GM12878 (cell line): ENCODE data around the gene HIVEP3. TPM values are rescaled to one million over a fixed set of nuclear protein-coding genes. Genes with fewer than 3 reads are reported as not detected.

ENCODE experiments used
- ATAC-seq: fragments of 200-7000 bp; cut with Tn5 transposase; 3 replicates; pipeline ENCODE4 v1.9.1; 2020; ENCODE audit warnings: mild to moderate bottlenecking, moderate library complexity
- BruUV-seq: library from RNA; stranded (reverse); fragments of 400-500 nt; replicated peaks from 2 replicates; lab custom pipeline; 2021; lab: Mats Ljungman, UMichigan
- CTCF ChIA-PET: fragments of 300-600 bp; sonication (Branson Sonifier 250); formaldehyde crosslinking; extraction: SDS; loops from one replicate; lab custom pipeline; 2021; ENCODE audit warnings: inconsistent platforms; lab: Yijun Ruan, JAX
- POLR2A ChIA-PET: fragments of 350-600 bp; formaldehyde crosslinking; extraction: SDS; loops from one replicate; lab custom pipeline; 2021; ENCODE audit warnings: inconsistent platforms; lab: Charles Lee
- RAD21 ChIA-PET: fragments of 300-600 bp; sonication (Branson Sonifier 250); formaldehyde crosslinking; loops from one replicate; lab custom pipeline; 2023; ENCODE audit warnings: antibody characterized with exemption; ENCODE audit not compliant: unreplicated experiment; lab: Charles Lee
- SMC1A ChIA-PET: fragments of 300-600 bp; sonication (Branson Sonifier 250); formaldehyde crosslinking; loops from one replicate; lab custom pipeline; 2023; ENCODE audit not compliant: unreplicated experiment, uncharacterized antibody; lab: Charles Lee
- DNase-seq: peaks from one replicate; pipeline ENCODE4 v3.0.0-alpha.2; 2011; ENCODE audit warnings: low read depth, low spot score
- FAIRE-seq: peaks from 3 replicates; lab custom pipeline; 2011; peaks lifted over from hg19 to GRCh38; lab: Jason Lieb, UNC
- H2AFZ ChIP-seq: 2 replicates; pipeline ENCODE4 v1.6.0; 2011; ENCODE audit warnings: low read depth, low read length, control low read depth; ENCODE audit not compliant: control insufficient read depth
- H3K27ac ChIP-seq: 2 replicates; pipeline ENCODE4 v1.5.1; 2011; ENCODE audit warnings: control low read depth; ENCODE audit not compliant: control insufficient read depth, insufficient read depth
- H3K27me3 ChIP-seq, 2 experiments: replicated peaks in 1 of 2; 2 replicates each; pipeline versions ENCODE4 v1.6.0 to v1.6.1; 2011; ENCODE audit warnings: low read length in 1 of 2; ENCODE audit not compliant: control insufficient read depth in 2 of 2, insufficient read depth in 2 of 2
- H3K36me3 ChIP-seq, 2 experiments: 2 replicates each; pipeline ENCODE4 v1.5.1; 2011; ENCODE audit warnings: low read length in 1 of 2; ENCODE audit not compliant: control insufficient read depth in 2 of 2, insufficient read depth in 2 of 2
- H3K4me1 ChIP-seq: 2 replicates; pipeline ENCODE4 v1.6.1; 2011; ENCODE audit warnings: mild to moderate bottlenecking, low read length, moderate library complexity, mixed read lengths; ENCODE audit not compliant: control insufficient read depth, insufficient read depth
- H3K4me2 ChIP-seq: 2 replicates; pipeline ENCODE4 v1.6.0; 2011; ENCODE audit warnings: control low read depth; ENCODE audit not compliant: control insufficient read depth, insufficient read depth
- H3K4me3 ChIP-seq: fragments of 200-600 bp; sonication (generic); 2 replicates; pipeline ENCODE4 v1.5.1; 2016
- H3K79me2 ChIP-seq: 2 replicates; pipeline ENCODE4 v1.6.0; 2011; ENCODE audit warnings: low read length; ENCODE audit not compliant: control insufficient read depth, insufficient read depth
- H3K9ac ChIP-seq: 2 replicates; pipeline ENCODE4 v1.8.0; 2011; ENCODE audit warnings: low read length, control low read depth, mixed read lengths; ENCODE audit not compliant: control insufficient read depth, insufficient read depth
- H3K9me3 ChIP-seq: replicated peaks from 3 replicates; pipeline ENCODE4 v1.5.1; 2011; ENCODE audit warnings: mild to moderate bottlenecking, low read length; ENCODE audit not compliant: control insufficient read depth, insufficient read depth
- H4K20me1 ChIP-seq: 2 replicates; pipeline ENCODE4 v1.6.0; 2011; ENCODE audit not compliant: control insufficient read depth, insufficient read depth
- ATF7 ChIP-seq: fragments of 450-650 bp; IDR thresholded peaks from 2 replicates; pipeline ENCODE4 v1.6.1; 2016; ENCODE audit warnings: low read depth, mild to moderate bottlenecking
- E2F8 ChIP-seq: fragments of 450-650 bp; IDR thresholded peaks from 2 replicates; pipeline ENCODE4 v1.6.1; 2018; ENCODE audit warnings: mild to moderate bottlenecking, low read depth, moderate library complexity; ENCODE audit not compliant: partially characterized antibody
- HCFC1 ChIP-seq: fragments of 150-350 bp; IDR thresholded peaks from 2 replicates; pipeline ENCODE4 v1.6.1; 2014; ENCODE audit warnings: low read length
- MXI1 ChIP-seq: fragments of 150-350 bp; IDR thresholded peaks from 2 replicates; pipeline ENCODE4 v1.6.1; 2011; ENCODE audit warnings: low read depth, mild to moderate bottlenecking, inconsistent platforms, low read length, improper control_type of control experiment
- PAX5 ChIP-seq: IDR thresholded peaks from 2 replicates; pipeline ENCODE4 v1.6.1; 2011; ENCODE audit warnings: low read depth, low read length, borderline replicate concordance
- RB1 ChIP-seq: fragments of 450-650 bp; formaldehyde crosslinking; IDR thresholded peaks from 2 replicates; pipeline ENCODE4 v1.6.1; 2017; ENCODE audit warnings: mild to moderate bottlenecking, borderline replicate concordance
- SIN3A ChIP-seq: IDR thresholded peaks from 2 replicates; pipeline ENCODE4 v1.6.1; 2012; ENCODE audit warnings: low read depth, low read length, improper control_type of control experiment
- WGBS: methylation state at CpG from one replicate; pipeline ENCODE4 v1.1.6; 2016; ENCODE audit warnings: low lambda C conversion rate; ENCODE audit not compliant: insufficient replicate concordance, insufficient coverage; ENCODE audit errors: missing lambda C conversion rate; 5-methylcytosine and 5-hydroxymethylcytosine counted together
- in situ Hi-C: fragments of 300-500 bp; cut with MboI; formaldehyde crosslinking; loops from 9 replicates; pipeline ENCODE4 v1.14.3; 2018; ENCODE audit warnings: mixed read lengths
- intact Hi-C: fragments of 100-400 bp; cut with micrococcal nuclease; formaldehyde crosslinking; loops from one replicate; pipeline ENCODE4 v1.14.2; 2022; ENCODE audit not compliant: unreplicated experiment
- polyA plus RNA-seq, 11 experiments: library from polyadenylated mRNA; depleted of rRNA in 4 of 11; unstranded in 6 of 11; stranded (reverse) in 5 of 11; fragments of >200 nt; fragmentation: Nextera tagmentation in 4 of 11; fragmentation: Illumina TruSeq in 1 of 11; extraction: Ambion mirVana in 4 of 11; extraction: Trizol in 1 of 11; gene quantifications; 1 replicate in 1 of 11; 2 replicates in 10 of 11; pipeline versions ENCODE4 v1.2.1 to v1.2.3, GENCODE V29; 2011 to 2016; ENCODE audit warnings: inconsistent platforms in 2 of 11, missing spikeins in 2 of 11, low read depth in 1 of 11
- total RNA-seq, 4 experiments: library from RNA; depleted of rRNA in 3 of 4; stranded (reverse); fragments of >200 nt in 3 of 4; fragmentation: Illumina TruSeq in 1 of 4; extraction: Trizol in 1 of 4; gene quantifications; 2 replicates each; pipeline versions ENCODE4 v1.2.1 to v1.2.3, GENCODE V29; 2013 to 2021

HIVEP3 gene
- total and polyA plus RNA-seq, 10 of the 15 experiments (the other 5 are each of a cell fraction or from before 2014, with no cell fraction given): 1.8 to 13.6 (median 3.8) TPM

DNA sequence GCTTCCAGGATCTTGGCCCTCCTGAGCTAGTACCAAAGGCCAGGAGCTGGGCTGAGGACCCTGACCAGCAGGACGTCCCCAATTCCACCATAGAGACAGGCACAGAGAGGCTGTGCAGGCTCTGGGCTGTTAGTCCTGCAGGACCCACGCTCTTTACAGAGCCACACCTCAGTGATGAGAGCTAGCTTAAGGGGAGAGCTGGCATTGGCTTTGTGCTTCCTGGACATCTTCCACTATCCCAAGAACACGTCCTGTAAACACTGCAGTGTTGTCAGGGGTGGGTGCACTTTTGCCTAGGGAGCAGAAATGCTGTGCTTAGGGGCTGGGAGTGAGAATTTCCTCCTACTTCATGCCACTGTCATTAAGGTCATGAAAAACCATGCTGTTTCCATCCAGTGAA lies 342.5 kb downstream of the HIVEP3 start:
- intact Hi-C loops: loop anchor here (10.0 kb wide), 1 partner anchor 569 kb away; no protein-coding TSS in a partner anchor
- no peak for TF ChIP-seq PAX5
- TF ChIP-seq SIN3A: no peak
- TF ChIP-seq MXI1: no peak
- no peak for TF ChIP-seq HCFC1
- no peak for TF ChIP-seq RB1
- no peak for TF ChIP-seq ATF7
- no peak for TF ChIP-seq E2F8
- ChIA-PET RAD21 (interaction anchor here (0.5 to 9.1 kb wide), 11 partner anchors 46 to 601 kb away, joined by 3 to 58 read pairs (median 13); no protein-coding TSS in a partner anchor), SMC1A (interaction anchor here (0.9 to 8.7 kb wide), 12 partner anchors 19 to 598 kb away, joined by 3 to 126 read pairs (median 6); no protein-coding TSS in a partner anchor), POLR2A (interaction anchor here (1.1 to 1.2 kb wide), 2 partner anchors 80 to 292 kb away, joined by 3 to 4 read pairs; no protein-coding TSS in a partner anchor), CTCF (interaction anchor here (1.0 to 6.2 kb wide), 10 partner anchors 78 to 598 kb away, joined by 3 to 66 read pairs (median 20); no protein-coding TSS in a partner anchor)
- DNase-seq: no peak
- no peak overlapping the region for H3K9ac ChIP-seq
- no peaks in the 10 kb centered on the region for H3K27me3 ChIP-seq
- no peaks in the 10 kb centered on the region for H3K79me2 ChIP-seq
- H3K4me1 ChIP-seq: peaks cover 14% of the 10 kb centered on the region
- in situ Hi-C loops: loop anchor here (10.0 kb wide), 2 partner anchors 459 to 599 kb away; no protein-coding TSS in a partner anchor
- peaks cover 0 to 5% of the 10 kb centered on the region in 2 experiments; a peak in 3 of 4 replicates for H3K36me3 ChIP-seq
- no peak overlapping the region for H3K4me2 ChIP-seq
- H3K9me3 ChIP-seq: no peaks in the 10 kb centered on the region
- BruUV-seq: no TSS peak
- no peak overlapping the region for H2AFZ ChIP-seq
- ATAC-seq: no peak
- no peak overlapping the region for H3K27ac ChIP-seq
- H4K20me1 ChIP-seq: no peaks in the 10 kb centered on the region
- no peak for FAIRE-seq
- WGBS: 33% methylated on average over 3 of the region's 3 CpGs
- no peak overlapping the region for H3K4me3 ChIP-seq
